Measurements from ENCODE around the gene CNBD2. TPM values are rescaled to one million over a fixed set of nuclear protein-coding genes. Genes with fewer than 3 reads are reported as not detected.
"Not testable (repeated sequence)": the region's sequence is repeated elsewhere in the genome, so short reads cannot be mapped to it uniquely, and the experiment has no call there.

Gene CNBD2
- total RNA-seq, 2 experiments from 2014 or later, result 5.7 to 7.1 TPM

DNA sequence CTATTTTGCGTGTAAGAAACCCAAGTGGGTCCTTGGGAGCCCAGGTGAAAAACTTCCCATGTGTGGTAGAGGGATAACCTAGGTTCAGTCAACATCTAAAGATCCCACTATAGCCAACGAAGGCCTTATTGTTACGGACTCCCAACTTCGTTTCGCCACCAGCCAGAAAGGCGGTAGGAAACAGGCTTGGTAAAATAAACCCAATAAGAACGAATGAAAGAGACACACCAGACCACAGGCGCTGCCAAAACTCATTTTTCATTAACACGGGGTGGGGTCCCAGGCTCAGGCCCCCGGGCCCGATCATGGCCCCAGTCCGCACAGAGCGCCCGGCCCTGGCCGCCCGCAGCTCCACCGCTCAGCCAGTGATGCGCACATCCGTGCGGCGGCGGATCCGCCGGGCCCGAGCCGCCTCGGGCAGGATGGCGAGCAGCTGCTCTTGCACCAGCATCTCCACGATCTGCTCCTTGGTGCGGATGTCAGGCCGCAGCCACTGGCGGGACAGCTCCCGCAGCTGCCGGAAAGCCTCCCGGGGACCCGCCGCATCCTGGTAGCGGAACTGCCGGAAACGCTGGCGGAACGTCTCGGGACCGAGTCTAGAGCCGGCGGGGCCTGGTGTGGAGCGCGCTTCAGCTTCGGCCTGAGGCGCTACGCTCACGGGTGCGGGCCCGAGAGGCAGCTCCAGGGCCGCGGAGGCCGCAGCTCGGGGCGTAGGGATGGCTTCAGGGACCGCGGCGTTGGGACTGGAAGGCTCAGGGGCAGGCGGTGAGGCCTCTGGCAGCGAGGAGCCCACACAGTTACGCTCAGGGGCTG, 14.8 kb upstream of the CNBD2 start:
- Mint-ChIP-seq H3K4me1 (peaks cover 8% of the 10 kb centered on the region), H3K27me3 (no peaks in the 10 kb centered on the region), H3K9me3 (no peaks in the 10 kb centered on the region), H3K36me3 (peaks cover 16% of the 10 kb centered on the region), H3K27ac (peak overlapping the region; percentile 100), H3K4me3 (peak overlapping the region; percentile 99)
- ATAC-seq (ENCODE audit: low read depth) (peak; percentile 32), DNase-seq (peak; percentile 83)
- POLR2A ChIA-PET, result interaction anchor here (0.5 to 3.9 kb wide), 45 partner anchors 8 to 1437 kb away, joined by 3 to 89 read pairs (median 4); partner anchors contain the start of genes CEP250, CNBD2, CPNE1 and DYNLRB1

DNA sequence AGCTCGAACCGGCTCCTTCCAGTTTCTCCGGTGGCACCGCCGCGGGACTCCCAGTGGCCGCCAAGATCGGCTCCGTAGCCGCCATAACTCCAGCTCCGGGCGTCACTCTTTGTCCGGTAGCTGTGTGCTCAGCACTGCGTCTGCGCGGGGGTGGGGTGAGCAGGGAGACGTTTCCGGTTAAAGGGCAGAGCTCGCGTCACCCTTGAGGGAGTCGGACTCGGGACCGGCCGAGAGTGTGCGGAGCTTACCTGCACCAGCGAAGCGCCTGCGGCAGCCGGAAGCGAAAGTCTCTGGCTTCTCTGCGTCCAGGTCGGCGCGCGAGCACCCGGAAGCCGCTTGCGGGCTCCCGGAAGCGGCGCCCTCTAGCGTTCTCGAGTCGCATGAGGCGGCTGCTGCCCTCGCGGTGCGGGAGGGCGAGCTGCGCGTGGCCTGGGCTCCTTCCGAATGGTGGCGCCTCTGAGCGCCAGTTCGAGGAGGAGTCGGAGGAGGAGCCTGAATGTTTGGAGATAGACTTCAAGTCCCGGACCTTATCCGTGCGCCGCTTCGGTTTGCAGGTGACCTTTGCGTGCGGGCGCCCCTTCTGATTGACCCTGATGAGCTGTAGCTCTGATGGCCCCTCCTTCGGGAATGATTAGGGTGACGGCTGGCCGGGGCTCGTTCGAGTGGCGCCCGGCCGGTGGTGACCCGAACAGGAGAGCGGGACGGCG, 14.0 kb upstream of the CNBD2 start, which contains the start of gene SCAND1:
Gene SCAND1 (minus strand): TSS at position 303 of the 707 bp plus-strand sequence. CDS start 218 bp downstream, at position 85.
- ATAC-seq (ENCODE audit: low read depth) (peak; percentile 91), DNase-seq (peak; percentile 98)
- Mint-ChIP-seq H3K4me3 (peak within 1 kb of the TSS; percentile 99), H3K36me3 (peaks cover 12% of the 10 kb centered on the region), H3K27me3 (no peaks in the 10 kb centered on the region), H3K4me1 (peaks cover 8% of the 10 kb centered on the region), H3K27ac (peak within 1 kb of the TSS; percentile 100), H3K9me3 (peaks cover 2% of the 10 kb centered on the region)
- POLR2A ChIA-PET, result interaction anchor here (0.5 to 3.9 kb wide), 44 partner anchors 8 to 1438 kb away, joined by 3 to 89 read pairs (median 4); partner anchors contain the start of genes AAR2, CEP250, CNBD2 and CPNE1

DNA sequence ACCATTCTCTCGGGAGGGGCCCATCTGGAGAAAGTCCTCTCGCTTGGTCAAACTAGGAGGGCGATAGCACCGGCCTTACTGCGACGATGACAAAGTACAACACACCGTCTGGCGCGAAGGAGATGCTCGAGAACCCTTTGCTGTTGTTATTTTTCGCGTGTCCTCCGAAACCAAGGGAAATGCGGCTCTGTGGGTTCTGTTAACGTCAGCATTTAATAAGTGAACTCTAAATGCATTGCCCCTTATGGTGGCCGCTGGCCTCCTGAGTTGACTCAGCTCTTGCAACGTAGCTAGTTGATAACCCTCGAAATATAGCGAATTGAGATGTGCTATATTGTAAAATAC, 13.5 kb upstream of the CNBD2 start:
- DNase-seq, result no peak
- H3K4me3 Mint-ChIP-seq, result peak overlapping the region; percentile 99
- peaks cover 2% of the 10 kb centered on the region for H3K9me3 Mint-ChIP-seq
- H3K4me1 Mint-ChIP-seq, result peaks cover 8% of the 10 kb centered on the region
- POLR2A ChIA-PET, result interaction anchor here (0.6 to 3.9 kb wide), 27 partner anchors 9 to 1335 kb away, joined by 3 to 89 read pairs (median 6); partner anchors contain the start of genes AAR2, CEP250, CNBD2 and CPNE1
- H3K36me3 Mint-ChIP-seq, result peaks cover 10% of the 10 kb centered on the region
- no peaks in the 10 kb centered on the region for H3K27me3 Mint-ChIP-seq
- ATAC-seq (ENCODE audit: low read depth), result no peak
- H3K27ac Mint-ChIP-seq, result peak overlapping the region; percentile 100

DNA sequence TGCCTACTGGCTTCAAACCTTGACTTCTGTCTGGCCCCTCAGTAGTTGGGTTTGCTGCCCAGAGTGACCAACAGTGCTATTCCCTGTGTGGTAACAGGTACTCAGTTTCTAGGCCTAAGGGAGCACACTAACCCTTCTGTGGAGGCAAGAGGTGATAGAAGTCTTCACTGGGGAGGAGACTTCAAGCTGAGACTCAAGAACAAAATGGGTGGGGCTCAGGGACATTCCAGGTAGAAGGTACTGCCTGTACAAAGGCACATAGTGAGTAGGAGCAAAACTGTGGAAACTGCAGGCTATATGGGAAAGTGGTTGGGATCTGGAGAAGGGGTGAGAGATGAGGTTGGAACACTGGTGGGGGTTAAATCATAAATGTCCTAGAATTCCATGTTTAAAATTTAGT, 11.8 kb upstream of the CNBD2 start:
- Mint-ChIP-seq H3K27ac (no peak overlapping the region), H3K9me3 (peaks cover 2% of the 10 kb centered on the region), H3K27me3 (no peaks in the 10 kb centered on the region), H3K4me3 (no peak overlapping the region), H3K36me3 (peaks cover 6% of the 10 kb centered on the region), H3K4me1 (peaks cover 8% of the 10 kb centered on the region)
- DNase-seq, result no peak
- no peak for ATAC-seq (ENCODE audit: low read depth)
- POLR2A ChIA-PET, result no interaction called here

DNA sequence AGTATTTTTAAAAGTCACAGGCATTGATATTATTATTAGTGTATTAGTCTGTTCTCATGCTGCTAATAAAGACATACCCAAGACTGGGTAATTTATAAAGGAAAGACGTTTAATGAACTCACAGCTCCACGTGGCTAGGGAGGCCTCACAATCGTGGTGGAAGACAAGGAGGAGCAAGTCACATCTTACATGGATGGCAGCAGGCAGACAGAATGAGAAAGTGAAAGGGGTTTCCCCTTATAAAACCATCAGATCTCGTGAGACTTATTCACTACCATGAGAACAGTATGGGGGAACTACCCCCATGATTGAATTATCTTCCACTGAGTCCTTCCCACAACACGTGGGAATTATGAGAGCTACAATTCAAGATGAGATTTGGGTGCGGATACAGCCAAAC, 9.1 kb upstream of the CNBD2 start:
- POLR2A ChIA-PET; H3K36me3 Mint-ChIP-seq; H3K27ac Mint-ChIP-seq; DNase-seq; ATAC-seq (ENCODE audit: low read depth); H3K9me3 Mint-ChIP-seq; H3K4me3 Mint-ChIP-seq; H3K27me3 Mint-ChIP-seq; H3K4me1 Mint-ChIP-seq: not testable (repeated sequence)

DNA sequence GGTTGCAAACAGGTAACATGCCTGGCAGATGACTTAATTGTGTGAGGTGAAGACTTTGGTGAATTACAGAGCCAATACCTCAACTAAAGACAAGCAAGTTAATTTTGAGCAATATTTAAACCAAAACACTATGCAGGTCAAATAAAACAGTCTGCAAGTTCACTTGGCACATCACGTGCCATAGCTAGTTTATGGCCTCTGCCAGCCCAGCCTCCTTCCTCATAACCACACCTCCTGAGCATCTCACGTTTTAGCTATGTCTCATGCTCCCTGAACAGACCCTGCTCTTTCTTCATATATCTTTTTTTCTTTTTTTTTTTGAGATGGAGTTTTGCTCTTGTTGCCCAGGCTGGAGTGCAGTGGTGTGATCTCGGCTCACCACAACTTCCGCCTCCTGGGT, 4.5 kb upstream of the CNBD2 start:
- DNase-seq (no peak), ATAC-seq (ENCODE audit: low read depth) (no peak)
- H3K9me3 Mint-ChIP-seq, result peaks cover 2% of the 10 kb centered on the region
- peaks cover 12% of the 10 kb centered on the region for H3K27me3 Mint-ChIP-seq
- peaks cover 3% of the 10 kb centered on the region for H3K4me1 Mint-ChIP-seq
- no peak overlapping the region for H3K27ac Mint-ChIP-seq
- POLR2A ChIA-PET, result interaction anchor here (0.7 to 1.1 kb wide), 2 partner anchors 10 to 1170 kb away, joined by 3 read pairs; partner anchors contain the start of gene SCAND1
- no peaks in the 10 kb centered on the region for H3K36me3 Mint-ChIP-seq
- H3K4me3 Mint-ChIP-seq, result no peak overlapping the region

DNA sequence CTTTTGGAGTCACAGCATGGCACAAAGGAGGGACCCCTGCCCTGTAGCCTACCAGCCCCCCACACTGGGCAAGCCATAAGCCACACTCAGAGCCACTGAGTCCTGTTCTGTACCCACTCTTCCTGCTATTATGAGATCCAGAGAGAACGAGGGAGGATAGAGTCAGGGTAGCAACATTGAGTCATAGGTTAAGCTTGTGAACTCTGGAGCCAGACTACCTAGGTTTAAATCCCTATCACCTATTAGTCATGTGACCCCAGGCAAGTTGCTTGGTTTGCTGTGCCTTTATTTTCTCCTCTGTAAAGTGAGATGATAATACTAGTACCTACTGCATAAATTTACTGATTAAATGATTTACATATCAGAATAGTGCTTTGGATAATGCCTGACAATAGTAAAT, 540 bp downstream of the CNBD2 start:
- no peaks in the 10 kb centered on the region for H3K9me3 Mint-ChIP-seq
- H3K36me3 Mint-ChIP-seq, result no peaks in the 10 kb centered on the region
- no peak for DNase-seq
- no peak overlapping the region for H3K27ac Mint-ChIP-seq
- ATAC-seq (ENCODE audit: low read depth), result no peak
- H3K27me3 Mint-ChIP-seq, result peaks cover 12% of the 10 kb centered on the region
- peaks cover 3% of the 10 kb centered on the region for H3K4me1 Mint-ChIP-seq
- POLR2A ChIA-PET, result interaction anchor here (3.2 kb wide), 1 partner anchor 15 kb away, joined by 11 read pairs; the partner anchor contains the start of gene SCAND1
- H3K4me3 Mint-ChIP-seq, result no peak overlapping the region

DNA sequence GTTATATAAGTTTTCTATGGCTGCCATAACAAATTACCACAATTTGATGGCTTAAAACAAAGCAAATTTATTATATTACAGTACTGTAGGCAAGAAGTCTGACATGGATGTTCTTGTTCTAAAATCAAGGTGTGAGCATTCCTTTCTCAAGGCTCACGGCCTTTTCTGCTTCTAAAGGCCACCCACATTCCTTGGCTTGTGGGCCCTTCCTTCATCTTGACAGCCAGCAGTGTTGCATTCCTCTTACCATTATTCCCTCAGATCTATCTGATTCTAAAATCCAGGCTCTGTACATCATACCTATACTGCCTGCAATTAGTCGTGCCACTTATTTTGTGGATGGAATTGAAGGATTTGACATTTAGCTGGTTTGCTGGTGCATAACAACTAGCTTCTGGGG, 3.6 kb downstream of the CNBD2 start:
- POLR2A ChIA-PET, result no interaction called here
- no peak overlapping the region for H3K4me3 Mint-ChIP-seq
- no peaks in the 10 kb centered on the region for H3K9me3 Mint-ChIP-seq
- ATAC-seq (ENCODE audit: low read depth), result no peak
- no peaks in the 10 kb centered on the region for H3K36me3 Mint-ChIP-seq
- no peak for DNase-seq
- no peak overlapping the region for H3K27ac Mint-ChIP-seq
- no peaks in the 10 kb centered on the region for H3K4me1 Mint-ChIP-seq
- H3K27me3 Mint-ChIP-seq, result peaks cover 9% of the 10 kb centered on the region

DNA sequence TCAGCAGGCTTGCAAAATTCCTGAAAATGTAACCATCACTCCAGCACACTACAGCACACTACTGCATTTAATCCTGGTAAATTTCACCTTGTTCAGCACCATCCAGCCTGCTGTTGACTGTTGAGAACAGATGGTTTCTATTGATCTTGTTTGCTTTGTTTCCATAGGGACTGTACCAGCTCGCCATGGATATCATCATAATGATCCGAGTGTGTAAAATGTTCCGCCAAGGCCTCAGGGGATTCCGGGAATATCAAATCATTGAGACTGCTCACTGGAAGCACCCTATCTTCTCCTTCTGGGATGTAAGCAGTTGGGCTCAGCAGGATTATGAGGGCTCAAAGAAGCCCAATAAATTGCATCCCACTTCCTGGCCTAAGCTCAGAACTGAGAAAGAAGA, 4.1 kb downstream of the CNBD2 start:
- Mint-ChIP-seq H3K36me3 (no peaks in the 10 kb centered on the region), H3K27ac (no peak overlapping the region)
- POLR2A ChIA-PET, result no interaction called here

DNA sequence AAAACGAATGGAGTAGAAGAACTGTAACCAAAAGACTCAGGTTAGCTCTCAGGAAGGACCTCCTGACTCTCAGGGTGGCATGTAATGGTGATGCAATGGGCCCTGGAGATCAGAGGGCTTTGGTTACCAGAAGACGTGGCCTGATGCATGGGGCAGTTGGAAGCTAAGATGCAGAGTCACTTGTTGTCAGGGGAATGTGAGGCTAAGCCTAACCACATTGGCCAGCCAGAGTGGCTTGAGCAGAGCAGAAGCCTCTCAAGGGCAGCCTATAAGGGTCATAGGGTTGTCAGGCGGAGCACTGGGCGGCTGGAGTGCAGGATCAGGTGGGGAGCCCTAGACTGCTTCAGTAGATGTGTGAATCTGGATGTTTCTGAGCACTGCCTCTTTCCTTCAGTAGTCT, 5.9 kb downstream of the CNBD2 start:
- ATAC-seq (ENCODE audit: low read depth) (no peak), DNase-seq (no peak)
- H3K9me3 Mint-ChIP-seq, result no peaks in the 10 kb centered on the region
- H3K36me3 Mint-ChIP-seq, result no peaks in the 10 kb centered on the region
- POLR2A ChIA-PET, result interaction anchor here (0.9 kb wide), 1 partner anchor 21 kb away, joined by 3 read pairs; no protein-coding TSS in a partner anchor
- no peak overlapping the region for H3K4me3 Mint-ChIP-seq
- H3K4me1 Mint-ChIP-seq, result no peaks in the 10 kb centered on the region
- no peak overlapping the region for H3K27ac Mint-ChIP-seq
- peaks cover 5% of the 10 kb centered on the region for H3K27me3 Mint-ChIP-seq

More for the DNA sequence above, 4.1 kb downstream of the CNBD2 start:
- no peaks in the 10 kb centered on the region for H3K9me3 Mint-ChIP-seq
- ATAC-seq (ENCODE audit: low read depth), result no peak
- no peak for DNase-seq
- H3K4me1 Mint-ChIP-seq, result no peaks in the 10 kb centered on the region
- H3K27me3 Mint-ChIP-seq, result peaks cover 9% of the 10 kb centered on the region
- no peak overlapping the region for H3K4me3 Mint-ChIP-seq

DNA sequence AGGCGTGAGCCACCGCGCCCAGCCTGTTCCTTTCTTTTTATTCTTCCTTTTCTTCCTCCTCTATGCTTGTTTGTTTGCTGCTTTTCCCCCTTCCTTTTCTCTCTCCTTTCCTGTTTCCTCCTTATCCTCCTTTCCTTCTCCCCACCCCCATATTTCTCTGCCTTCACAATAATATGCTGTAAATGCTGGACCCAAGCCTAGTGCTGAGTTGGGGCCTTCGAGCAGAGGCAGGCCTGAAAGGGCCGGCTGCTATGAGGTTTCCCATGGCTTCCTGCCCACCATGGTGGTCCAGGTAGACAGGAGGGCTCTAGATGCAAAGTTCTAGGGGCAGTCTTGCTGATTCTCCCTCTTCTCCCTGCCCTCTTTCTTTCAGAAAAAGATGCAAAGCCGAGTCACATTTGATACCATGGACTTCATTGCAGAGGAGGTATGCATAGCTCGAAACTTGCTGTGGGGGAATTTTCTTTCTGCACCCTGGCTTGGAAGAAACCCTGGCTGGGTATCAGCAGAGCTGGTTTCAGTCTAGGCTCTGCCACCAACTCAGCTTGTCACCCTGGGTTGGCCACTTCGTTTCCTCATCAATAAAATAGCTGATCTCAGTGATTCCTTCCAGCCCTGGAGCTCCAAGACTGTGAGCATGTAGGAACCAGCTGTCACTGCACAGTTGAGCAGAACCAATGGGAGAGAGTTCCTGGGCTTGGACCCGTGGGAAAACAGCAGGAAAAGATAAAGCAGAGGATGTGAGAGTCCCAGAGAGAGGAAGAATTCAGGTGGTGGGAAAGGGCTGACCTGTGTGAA, 7.4 kb downstream of the CNBD2 start:
- Mint-ChIP-seq H3K4me1 (no peaks in the 10 kb centered on the region), H3K9me3 (no peaks in the 10 kb centered on the region), H3K4me3 (no peak overlapping the region), H3K27me3 (peaks cover 5% of the 10 kb centered on the region), H3K27ac (no peak overlapping the region), H3K36me3 (no peaks in the 10 kb centered on the region)
- POLR2A ChIA-PET, result no interaction called here
- no peak for DNase-seq
- ATAC-seq (ENCODE audit: low read depth), result no peak

DNA sequence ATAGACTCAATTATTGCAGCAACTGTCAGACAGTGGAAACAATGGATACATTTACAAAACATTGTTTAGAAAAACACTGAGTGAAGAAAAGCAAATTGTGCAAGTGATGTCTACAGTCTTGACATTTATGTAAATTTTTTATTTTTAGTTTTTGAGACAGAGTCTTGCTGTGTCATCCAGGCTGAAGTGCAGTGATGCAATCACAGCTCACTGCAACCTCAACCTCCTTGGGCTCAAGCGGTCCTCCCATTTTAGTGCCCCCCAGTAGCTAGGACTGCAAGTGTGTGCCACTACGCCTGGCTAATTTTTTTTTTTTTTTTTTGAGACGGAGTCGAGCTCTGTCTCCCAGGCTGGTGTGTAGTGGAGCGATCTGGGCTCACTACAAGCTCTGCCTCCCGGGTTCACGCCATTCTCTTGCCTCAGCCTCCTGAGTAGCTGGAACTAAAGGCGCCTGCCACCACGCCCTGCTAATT, 9.7 kb downstream of the CNBD2 start:
- H3K4me3 Mint-ChIP-seq, result no peak overlapping the region
- ATAC-seq (ENCODE audit: low read depth), result no peak
- H3K27ac Mint-ChIP-seq, result no peak overlapping the region
- POLR2A ChIA-PET, result no interaction called here
- H3K36me3 Mint-ChIP-seq, result no peaks in the 10 kb centered on the region
- no peaks in the 10 kb centered on the region for H3K9me3 Mint-ChIP-seq
- H3K4me1 Mint-ChIP-seq, result no peaks in the 10 kb centered on the region
- DNase-seq, result no peak
- H3K27me3 Mint-ChIP-seq, result peaks cover 5% of the 10 kb centered on the region

DNA sequence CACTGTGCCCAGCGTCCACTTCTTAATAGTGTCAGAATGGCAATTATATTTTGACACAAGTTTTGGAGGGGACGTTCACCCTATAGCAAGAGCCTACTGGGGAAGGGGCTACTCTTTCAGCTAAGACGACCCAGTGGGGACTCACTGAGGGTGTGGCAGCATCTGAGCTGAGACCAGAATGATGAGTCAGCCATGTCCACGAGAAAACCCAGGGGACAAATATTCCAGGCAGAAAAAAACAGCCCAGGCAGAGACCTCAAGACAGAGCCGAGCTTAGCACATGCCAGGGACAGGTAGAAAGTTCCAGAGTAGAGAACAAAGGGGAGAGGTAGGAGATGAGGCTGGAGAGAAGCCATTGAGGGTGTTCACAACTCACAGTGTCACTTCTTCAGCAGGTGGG, 11.2 kb downstream of the CNBD2 start:
- ATAC-seq (ENCODE audit: low read depth) (no peak), DNase-seq (no peak)
- Mint-ChIP-seq H3K27ac (no peak overlapping the region), H3K4me1 (peaks cover 2% of the 10 kb centered on the region), H3K9me3 (no peaks in the 10 kb centered on the region), H3K4me3 (no peak overlapping the region), H3K27me3 (peaks cover 3% of the 10 kb centered on the region), H3K36me3 (no peaks in the 10 kb centered on the region)
- POLR2A ChIA-PET, result no interaction called here

Data from activated naive CD8-positive, alpha-beta T cell treated with anti-CD3 and anti-CD28 coated beads, Interleukin-2, amount 10 ng/mL, durations not matched to agents 7 days and 5 days (primary cell).